Activated naive CD4-positive, alpha-beta T cell treated with anti-CD3 and anti-CD28 coated beads, Interleukin-2, amount 50 U/mL, for 24 hours (primary cell): ENCODE results near the gene FAM47E.

ENCODE experiments used
- H3K27ac Mint-ChIP-seq: one replicate; pipeline ENCODE4 v1.8.0; 2021; ENCODE audit warnings: mild to moderate bottlenecking, mixed read lengths
- H3K27me3 Mint-ChIP-seq: one replicate; pipeline ENCODE4 v1.8.0; 2021; ENCODE audit warnings: mixed read lengths
- H3K36me3 Mint-ChIP-seq: one replicate; pipeline ENCODE4 v1.8.0; 2021; ENCODE audit warnings: mixed read lengths
- H3K4me1 Mint-ChIP-seq: one replicate; pipeline ENCODE4 v1.8.0; 2021; ENCODE audit warnings: mixed read lengths
- H3K4me3 Mint-ChIP-seq: one replicate; pipeline ENCODE4 v1.8.0; 2021; ENCODE audit warnings: mild to moderate bottlenecking, mixed read lengths
- H3K9me3 Mint-ChIP-seq: one replicate; pipeline ENCODE4 v1.8.0; 2021; ENCODE audit warnings: mixed read lengths

Gene FAM47E

DNA sequence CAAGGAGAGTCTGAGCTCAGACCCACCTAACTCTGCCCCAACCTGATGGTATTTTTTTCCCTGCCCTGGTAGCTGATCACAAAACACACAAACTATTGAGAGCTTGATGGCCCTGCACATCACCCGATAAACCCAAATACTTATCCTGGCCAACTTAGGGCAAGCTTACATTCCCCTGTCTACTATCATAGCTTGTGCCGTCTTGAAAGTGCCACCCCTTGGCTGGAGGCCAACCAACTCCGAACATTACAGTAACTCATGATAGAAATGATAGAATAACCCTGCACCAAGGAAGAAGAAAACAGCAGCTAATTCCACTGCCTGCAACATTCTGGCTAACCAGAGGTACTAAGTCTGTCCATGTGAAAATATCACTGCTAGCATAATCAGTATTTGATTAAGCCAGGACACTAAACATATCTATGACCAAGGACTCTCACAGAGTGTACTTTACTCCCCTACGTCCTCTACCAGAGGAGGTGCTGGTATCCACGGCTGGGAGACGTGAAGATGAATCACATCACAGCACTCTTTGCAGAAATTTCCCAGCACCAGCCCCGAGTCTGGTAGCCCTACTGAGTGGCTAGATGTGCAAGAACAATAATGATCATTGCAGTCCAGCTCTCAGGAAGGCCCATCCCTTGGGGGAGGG lies 63.9 kb downstream of the FAM47E start:
- H3K4me3 Mint-ChIP-seq: no peak overlapping the region
- peaks cover 18% of the 10 kb centered on the region for H3K9me3 Mint-ChIP-seq
- no peak overlapping the region for H3K27ac Mint-ChIP-seq
- peaks cover 10% of the 10 kb centered on the region for H3K36me3 Mint-ChIP-seq
- H3K27me3 Mint-ChIP-seq: peaks cover 16% of the 10 kb centered on the region
- no peaks in the 10 kb centered on the region for H3K4me1 Mint-ChIP-seq

DNA sequence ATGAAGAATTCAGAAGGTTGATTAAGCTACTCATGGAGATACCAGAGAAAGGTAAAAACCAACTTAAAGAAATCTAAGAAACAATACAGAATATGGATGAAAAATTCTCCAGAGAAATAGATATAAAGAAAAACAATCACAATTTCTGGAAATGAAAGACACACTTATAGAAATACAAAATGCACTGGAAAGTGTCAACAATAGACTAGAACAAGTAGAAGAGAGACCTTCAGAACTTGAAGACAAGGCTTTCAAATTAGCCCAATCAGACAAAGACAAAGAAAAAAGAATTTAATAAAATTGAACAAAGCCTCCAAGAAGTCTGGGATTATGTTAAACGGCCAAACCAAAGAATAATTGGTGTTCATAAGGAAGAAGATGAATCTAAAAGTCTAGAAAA lies 64.6 kb downstream of the FAM47E start:
- Mint-ChIP-seq H3K36me3 (peaks cover 10% of the 10 kb centered on the region), H3K4me3 (no peak overlapping the region), H3K27ac (no peak overlapping the region), H3K27me3 (peaks cover 16% of the 10 kb centered on the region), H3K9me3 (peaks cover 18% of the 10 kb centered on the region), H3K4me1 (no peaks in the 10 kb centered on the region)

DNA sequence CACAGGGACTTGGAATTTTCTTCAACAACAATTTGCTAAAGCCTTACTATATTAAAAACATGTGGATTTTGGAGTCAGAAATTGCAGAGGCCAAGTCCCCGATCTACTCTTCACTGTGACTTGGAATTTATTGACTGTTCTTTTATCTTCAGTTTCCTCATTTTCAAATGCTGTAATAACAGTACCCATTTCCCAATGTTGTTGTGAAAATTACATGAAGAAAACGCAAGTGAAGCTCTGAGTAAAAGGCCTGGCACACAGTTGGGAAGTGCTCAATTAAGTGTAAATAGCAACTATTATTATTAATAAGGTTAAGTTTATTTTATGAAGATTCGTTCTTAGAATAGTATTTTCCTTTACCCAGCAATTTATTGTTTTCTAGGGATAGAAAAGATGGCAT lies 70.7 kb downstream of the FAM47E start:
- no peak overlapping the region for H3K4me3 Mint-ChIP-seq
- H3K27me3 Mint-ChIP-seq: peaks cover 8% of the 10 kb centered on the region
- peaks cover 4% of the 10 kb centered on the region for H3K36me3 Mint-ChIP-seq
- no peaks in the 10 kb centered on the region for H3K4me1 Mint-ChIP-seq
- peaks cover 16% of the 10 kb centered on the region for H3K9me3 Mint-ChIP-seq
- no peak overlapping the region for H3K27ac Mint-ChIP-seq

DNA sequence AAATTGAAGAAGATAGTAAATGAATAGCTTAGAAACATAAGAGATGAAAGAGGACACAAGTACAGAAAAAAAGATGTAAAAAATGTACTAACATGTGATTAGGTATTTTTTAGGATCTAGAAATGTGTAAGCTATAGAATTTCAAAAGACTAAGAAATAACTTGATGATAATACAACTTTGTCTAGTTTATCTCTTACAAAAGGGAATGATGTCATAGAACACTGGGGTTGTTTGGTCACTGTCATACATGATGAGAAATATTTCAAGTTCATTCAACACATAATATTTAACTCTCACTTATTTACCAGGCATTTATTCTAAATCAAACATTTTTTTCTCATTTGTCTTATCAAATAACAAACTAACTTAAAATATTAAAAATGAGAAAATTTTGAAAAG lies 73.6 kb downstream of the FAM47E start:
- H3K27ac Mint-ChIP-seq: no peak overlapping the region
- H3K4me1 Mint-ChIP-seq: no peaks in the 10 kb centered on the region
- no peaks in the 10 kb centered on the region for H3K27me3 Mint-ChIP-seq
- no peak overlapping the region for H3K4me3 Mint-ChIP-seq
- peaks cover 3% of the 10 kb centered on the region for H3K36me3 Mint-ChIP-seq
- peaks cover 12% of the 10 kb centered on the region for H3K9me3 Mint-ChIP-seq

DNA sequence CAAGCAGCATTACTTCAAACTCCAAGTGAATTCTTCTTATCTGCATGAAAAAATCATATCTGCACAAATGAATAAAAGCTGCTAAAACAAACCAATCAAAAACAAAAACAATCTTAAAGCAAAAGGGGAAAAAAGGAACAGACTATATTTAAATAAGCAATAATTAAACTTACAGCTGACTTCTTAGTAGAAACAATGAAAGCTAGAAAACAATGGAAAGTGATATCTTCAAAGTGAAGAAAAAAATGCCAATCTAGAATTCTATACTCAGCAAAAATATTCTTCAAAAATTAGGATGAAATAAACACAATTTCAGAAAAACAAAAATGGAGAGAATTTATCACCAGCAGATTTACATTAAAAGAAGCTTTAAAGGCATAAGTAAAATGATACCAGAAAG lies 75.0 kb downstream of the FAM47E start:
- Mint-ChIP-seq H3K27me3 (no peaks in the 10 kb centered on the region), H3K9me3 (peaks cover 12% of the 10 kb centered on the region), H3K27ac (no peak overlapping the region)

More for the DNA sequence above, 75.0 kb downstream of the FAM47E start:
- no peak overlapping the region for H3K4me3 Mint-ChIP-seq
- peaks cover 3% of the 10 kb centered on the region for H3K36me3 Mint-ChIP-seq
- H3K4me1 Mint-ChIP-seq: no peaks in the 10 kb centered on the region
